Keratinocyte (primary cell): Measurements from ENCODE around the gene PABPN1. TPM values are rescaled to one million over a fixed set of nuclear protein-coding genes. Genes with fewer than 3 reads are reported as not detected.

Source experiments
- DNase-seq: peaks from one replicate; pipeline ENCODE4 v3.0.0-alpha.2; 2011; ENCODE audit warnings: low read depth, missing footprints, low spot score
- FAIRE-seq: peaks from 2 replicates; lab custom pipeline; 2011; peaks lifted over from hg19 to GRCh38; lab: Jason Lieb, UNC
- H2AFZ ChIP-seq: 2 replicates; pipeline ENCODE4 v1.6.0; 2012; ENCODE audit warnings: low read length, control low read depth, inconsistent platforms; ENCODE audit not compliant: control insufficient read depth
- H3K27ac ChIP-seq: 2 replicates; pipeline ENCODE4 v1.5.1; 2011; ENCODE audit warnings: low read length; ENCODE audit not compliant: control insufficient read depth, insufficient read depth
- H3K27me3 ChIP-seq: 3 replicates; pipeline ENCODE4 v1.6.0; 2011; ENCODE audit warnings: low read length; ENCODE audit not compliant: control insufficient read depth, insufficient read depth; ENCODE audit errors: extremely low read depth
- H3K36me3 ChIP-seq, 2 experiments: 2 replicates in 1 of 2; 3 replicates in 1 of 2; pipeline ENCODE4 v1.5.1; 2011; ENCODE audit warnings: low read length in 2 of 2, mild to moderate bottlenecking in 1 of 2; ENCODE audit not compliant: control insufficient read depth in 2 of 2, insufficient read depth in 2 of 2; ENCODE audit errors: extremely low read depth in 1 of 2
- H3K4me1 ChIP-seq: 3 replicates; pipeline ENCODE4 v1.5.1; 2011; ENCODE audit warnings: low read length; ENCODE audit not compliant: control insufficient read depth, insufficient read depth; ENCODE audit errors: extremely low read depth
- H3K4me2 ChIP-seq: 3 replicates; pipeline ENCODE4 v1.6.0; 2011; ENCODE audit warnings: low read depth, low read length; ENCODE audit not compliant: control insufficient read depth, insufficient read depth; ENCODE audit errors: extremely low read depth
- H3K4me3 ChIP-seq, 3 experiments: fragments of 200-600 bp in 1 of 3; sonication (generic) in 1 of 3; 2 replicates in 2 of 3; 3 replicates in 1 of 3; pipeline ENCODE4 v1.5.1; 2011 to 2016; ENCODE audit warnings: low read length in 3 of 3, mild to moderate bottlenecking in 3 of 3, control low read depth in 2 of 3, inconsistent platforms in 1 of 3, low read depth in 1 of 3, mixed read lengths in 1 of 3, mixed run types in 1 of 3, moderate library complexity in 1 of 3; ENCODE audit not compliant: control insufficient read depth in 2 of 3, insufficient read depth in 2 of 3; ENCODE audit errors: extremely low read depth in 1 of 3
- H3K79me2 ChIP-seq: 2 replicates; pipeline ENCODE4 v1.6.0; 2012; ENCODE audit warnings: low read length; ENCODE audit not compliant: control insufficient read depth, insufficient read depth
- H3K9ac ChIP-seq: 3 replicates; pipeline ENCODE4 v1.6.0; 2011; ENCODE audit warnings: low read length; ENCODE audit not compliant: control insufficient read depth, insufficient read depth; ENCODE audit errors: extremely low read depth
- H3K9me1 ChIP-seq: 3 replicates; pipeline ENCODE4 v1.6.0; 2011; ENCODE audit warnings: low read length; ENCODE audit not compliant: control insufficient read depth, insufficient read depth; ENCODE audit errors: extremely low read depth
- H3K9me3 ChIP-seq: 2 replicates; pipeline ENCODE4 v1.5.1; 2012; ENCODE audit warnings: low read depth, low read length; ENCODE audit not compliant: control insufficient read depth
- H4K20me1 ChIP-seq: 3 replicates; pipeline ENCODE4 v1.6.0; 2011; ENCODE audit warnings: low read length; ENCODE audit not compliant: control insufficient read depth, insufficient read depth; ENCODE audit errors: extremely low read depth
- CTCF ChIP-seq, 3 experiments: IDR thresholded peaks in 1 of 3; conservative IDR thresholded peaks in 1 of 3; optimal IDR thresholded peaks in 1 of 3; 2 replicates in 2 of 3; 3 replicates in 1 of 3; pipeline versions ENCODE3 to v1.5.1; 2011; ENCODE audit warnings: low read length in 3 of 3, mild to moderate bottlenecking in 3 of 3, moderate library complexity in 2 of 3, control low read depth in 1 of 3, inconsistent platforms in 1 of 3; ENCODE audit not compliant: insufficient read depth in 2 of 3; ENCODE audit errors: extremely low read depth in 1 of 3
- EZH2 ChIP-seq: IDR thresholded peaks from one replicate; pipeline ENCODE4 v1.6.1; 2012; ENCODE audit warnings: inconsistent platforms, mild to moderate bottlenecking, low read length, moderate library complexity
- dilution Hi-C: fragments of 300-500 bp; cut with MboI; formaldehyde crosslinking; loops from one replicate; pipeline ENCODE4 v1.7.0; 2020; ENCODE audit warnings: low sequenced_read_pairs; ENCODE audit not compliant: extremely low pct_ligation_motif_present
- polyA plus RNA-seq, 5 experiments: library from polyadenylated mRNA; depleted of rRNA in 3 of 5; stranded (reverse) in 3 of 5; stranded (forward) in 1 of 5; unstranded in 1 of 5; fragments of >200 nt; gene quantifications; 1 replicate in 1 of 5; 2 replicates in 3 of 5; 3 replicates in 1 of 5; pipeline versions ENCODE4 v1.2.1 to v1.2.3, GENCODE V29; 2011 to 2012; ENCODE audit warnings: missing spikeins in 2 of 5, low read depth in 1 of 5, low replicate concordance in 1 of 5

PABPN1 gene
- polyA plus RNA-seq, 1 donor (not counting 4 experiments of a cell fraction or from before 2014, with no cell fraction given), result 185 TPM

GRCh38 chr14:23346693-23347405 is 25.6 kb downstream of the PABPN1 start:
- Histone ChIP-seq H2AFZ (no peak overlapping the region), H3K27me3 (peaks cover 13% of the 10 kb centered on the region), H3K9me3 (no peaks in the 10 kb centered on the region), H3K79me2 (no peaks in the 10 kb centered on the region), H3K4me2 (no peak overlapping the region), H3K9ac (no peak overlapping the region), H3K4me3 (no peak overlapping the region), H3K9me1 (no peaks in the 10 kb centered on the region), H3K4me1 (peaks cover 2% of the 10 kb centered on the region), H3K36me3 (no peaks in the 10 kb centered on the region), H3K27ac (no peak overlapping the region), H4K20me1 (no peaks in the 10 kb centered on the region)
- dilution Hi-C loops, result no loop called here
- no peak for DNase-seq
- TF ChIP-seq CTCF (optimal IDR thresholded peaks at IDR 0.05 in 1 of 3, IDR thresholded peaks at IDR 0.05 in 1 of 3, conservative IDR thresholded peaks at IDR 0.05 in 1 of 3; ENCODE audit: extremely low read depth in 1 of 3, insufficient read depth in 2 of 3, low read length in 3 of 3) (no peak), EZH2 (no peak)
- FAIRE-seq, result no peak

GRCh38 chr14:23347406-23348296 is 26.4 kb downstream of the PABPN1 start:
- Histone ChIP-seq H2AFZ (no peak overlapping the region), H3K9me1 (no peaks in the 10 kb centered on the region), H3K4me3 (no peak overlapping the region), H4K20me1 (no peaks in the 10 kb centered on the region), H3K9me3 (no peaks in the 10 kb centered on the region), H3K79me2 (no peaks in the 10 kb centered on the region), H3K36me3 (no peaks in the 10 kb centered on the region), H3K27ac (no peak overlapping the region), H3K27me3 (peaks cover 16% of the 10 kb centered on the region), H3K4me1 (peaks cover 3% of the 10 kb centered on the region), H3K4me2 (no peak overlapping the region), H3K9ac (no peak overlapping the region)
- TF ChIP-seq CTCF (optimal IDR thresholded peaks at IDR 0.05 in 1 of 3, IDR thresholded peaks at IDR 0.05 in 1 of 3, conservative IDR thresholded peaks at IDR 0.05 in 1 of 3; ENCODE audit: extremely low read depth in 1 of 3, insufficient read depth in 2 of 3, low read length in 3 of 3), result no peak
- TF ChIP-seq EZH2, result no peak
- FAIRE-seq, result no peak
- DNase-seq, result no peak
- dilution Hi-C loops, result no loop called here
